GM21423 (cell line): ENCODE measurements around the gene XRCC3.
"Not testable (repeated sequence)": the region's sequence is repeated elsewhere in the genome, so short reads cannot be mapped to it uniquely, and the experiment has no call there.

Source experiments
- ATAC-seq: cut with Tn5 transposase; IDR thresholded peaks from one replicate; pipeline ENCODE4 v1.9.1; 2021; ENCODE audit warnings: mild to moderate bottlenecking, moderate library complexity; ENCODE audit not compliant: unreplicated experiment

The XRCC3 gene

DNA sequence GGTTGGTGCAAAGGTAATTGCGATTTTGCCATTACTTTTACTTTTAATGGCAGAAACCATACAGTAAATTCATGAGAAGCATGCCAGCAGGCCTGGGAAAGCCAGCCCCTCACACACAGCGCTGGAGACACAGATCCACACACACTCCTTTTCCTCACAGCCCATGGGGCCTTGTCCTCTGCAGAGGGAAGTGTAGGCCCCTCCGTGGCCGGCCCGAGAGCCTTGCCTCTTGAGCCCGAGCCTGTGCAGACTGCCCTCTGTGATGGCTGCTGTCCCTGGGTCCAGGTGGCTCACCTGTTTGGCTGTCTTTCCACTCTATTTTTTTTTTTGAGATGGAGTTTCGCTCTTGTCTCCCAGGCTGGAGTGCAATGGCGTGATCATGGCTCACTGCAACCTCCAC is 39.3 kb downstream of the XRCC3 start:
- no peak for ATAC-seq

- ATAC-seq = no peak
Measured at GRCh38 chr14:103671911-103672310, 43.3 kb downstream of the XRCC3 start.

DNA sequence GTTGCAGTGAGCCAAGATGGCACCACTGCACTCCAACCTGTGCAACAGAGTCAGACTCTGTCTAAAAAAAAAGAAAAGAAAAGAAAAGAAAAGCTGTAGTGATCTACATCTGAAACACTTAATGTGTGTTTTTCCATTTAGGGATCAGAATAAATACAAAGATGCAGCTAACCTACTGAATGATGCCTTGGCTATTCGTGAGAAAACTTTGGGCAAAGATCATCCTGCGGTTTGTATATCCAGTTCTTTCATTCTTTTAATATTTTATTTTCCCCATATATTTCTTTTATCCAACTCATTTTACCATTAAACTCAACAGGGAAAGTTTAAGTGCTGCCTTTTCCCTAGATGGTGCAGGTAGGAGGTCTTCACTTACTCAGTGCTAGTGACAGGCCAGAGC is 45.9 kb downstream of the XRCC3 start:
- ATAC-seq = no peak

DNA sequence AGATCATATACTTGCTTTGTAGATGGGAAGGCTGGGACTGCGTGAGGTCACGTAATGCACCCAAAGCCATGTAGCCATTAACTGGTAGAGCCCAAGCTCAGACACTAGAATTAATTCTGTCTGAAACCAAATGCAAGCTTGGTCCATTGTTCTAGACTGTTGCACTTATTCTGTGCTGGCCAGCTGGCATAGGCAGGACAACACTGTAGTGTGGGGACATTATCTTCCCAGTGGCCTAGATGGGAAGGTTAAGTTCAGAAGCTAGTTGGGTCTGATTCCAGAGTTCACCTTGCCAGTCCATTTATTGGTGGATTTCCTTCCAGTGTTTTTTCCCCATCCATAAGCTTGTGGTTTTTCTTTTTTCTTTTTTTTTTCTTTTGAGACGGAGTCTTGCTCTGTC is 47.1 kb downstream of the XRCC3 start:
- no peak for ATAC-seq

GRCh38 chr14:103667671-103668070 is 47.6 kb downstream of the XRCC3 start:
- ATAC-seq = no peak

GRCh38 chr14:103663506-103663905 is 51.7 kb downstream of the XRCC3 start:
- no peak for ATAC-seq

DNA sequence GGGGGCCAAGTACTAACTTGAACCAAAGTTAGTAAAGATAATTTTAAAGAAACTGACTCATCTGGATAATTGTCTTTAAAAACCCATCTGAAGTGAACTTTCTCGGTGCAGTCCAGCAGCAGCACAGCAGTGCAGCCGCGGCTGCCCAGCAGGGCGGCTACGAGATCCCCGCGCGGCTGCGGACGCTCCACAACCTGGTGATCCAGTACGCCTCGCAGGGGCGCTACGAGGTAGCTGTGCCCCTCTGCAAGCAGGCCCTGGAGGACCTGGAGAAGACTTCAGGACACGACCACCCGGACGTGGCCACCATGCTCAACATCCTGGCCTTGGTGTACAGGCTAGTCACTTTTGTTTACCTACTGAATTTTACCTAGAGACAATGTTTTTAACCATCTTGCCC is 52.7 kb downstream of the XRCC3 start:
- no peak for ATAC-seq

- no peak for ATAC-seq
Measured at GRCh38 chr14:103662029-103662428, 53.2 kb downstream of the XRCC3 start.

DNA sequence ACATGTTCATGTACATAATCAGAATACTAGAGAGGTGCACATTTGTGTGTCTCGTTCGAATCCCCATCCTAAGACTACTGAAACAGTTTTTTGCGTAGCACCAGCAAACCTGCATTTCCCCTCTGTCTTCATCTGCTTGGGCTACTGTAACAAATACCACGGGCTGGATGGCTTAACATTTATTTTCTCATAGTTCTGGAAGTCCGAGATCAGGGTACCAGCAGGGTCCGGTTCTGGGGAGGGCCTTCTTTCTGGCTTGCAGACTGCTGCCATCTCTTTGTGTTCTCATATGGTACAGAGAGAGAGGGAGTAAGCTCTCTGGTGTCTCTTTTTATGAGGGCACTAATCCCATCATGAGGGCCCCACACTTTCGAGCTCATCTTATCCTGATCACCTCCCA is 55.6 kb downstream of the XRCC3 start:
- no peak for ATAC-seq

- no peak for ATAC-seq
Measured at GRCh38 chr14:103657471-103657870, 57.8 kb downstream of the XRCC3 start.

- ATAC-seq = no peak
Measured at GRCh38 chr14:103656756-103657133, 58.5 kb downstream of the XRCC3 start.

- ATAC-seq = no peak
Measured at GRCh38 chr14:103656031-103656755, 59.1 kb downstream of the XRCC3 start.

GRCh38 chr14:103654619-103655018 is 60.6 kb downstream of the XRCC3 start:
- ATAC-seq = no peak

DNA sequence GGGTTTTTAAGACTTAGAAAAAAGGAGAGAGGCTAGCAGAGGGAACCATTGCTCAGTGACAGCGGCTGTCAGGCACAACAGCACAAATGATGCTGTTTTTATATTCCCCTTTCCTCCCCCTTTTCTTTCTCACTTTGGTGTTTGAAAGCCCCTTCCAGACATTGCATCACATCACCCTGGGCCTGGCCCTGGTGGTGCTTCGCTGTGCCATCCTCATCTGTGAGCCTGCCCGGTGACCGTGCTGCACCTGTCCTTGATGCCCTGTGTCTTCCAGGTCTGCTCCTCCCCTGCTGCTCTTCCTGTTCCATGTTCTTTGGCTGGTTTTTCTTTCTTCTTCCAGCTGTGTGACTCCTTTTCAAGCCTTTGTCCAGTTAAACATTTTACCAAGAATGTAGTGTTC is 61.4 kb downstream of the XRCC3 start:
- ATAC-seq = no peak

DNA sequence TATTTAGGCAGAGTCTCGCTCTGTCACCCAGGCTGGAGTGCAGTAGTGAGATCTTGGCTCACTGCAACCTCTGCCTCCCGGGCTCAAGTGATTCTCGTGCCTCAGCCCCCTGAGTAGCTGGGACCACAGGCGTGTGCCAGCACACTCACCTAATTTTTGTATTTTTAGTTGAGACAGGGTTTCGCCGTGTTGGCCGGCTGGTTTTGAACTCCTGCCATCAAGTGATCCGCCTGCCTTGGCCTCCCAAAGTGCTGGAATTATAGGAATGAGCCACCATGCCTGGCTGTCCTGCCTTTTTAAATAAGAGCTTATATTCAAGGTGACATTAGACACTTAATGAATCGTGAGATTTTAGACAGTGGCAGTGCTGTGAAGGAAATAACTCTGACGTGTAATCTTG is 61.9 kb downstream of the XRCC3 start:
- not testable (repeated sequence) for ATAC-seq

GRCh38 chr14:103652806-103653205 is 62.4 kb downstream of the XRCC3 start:
- ATAC-seq = no peak

DNA sequence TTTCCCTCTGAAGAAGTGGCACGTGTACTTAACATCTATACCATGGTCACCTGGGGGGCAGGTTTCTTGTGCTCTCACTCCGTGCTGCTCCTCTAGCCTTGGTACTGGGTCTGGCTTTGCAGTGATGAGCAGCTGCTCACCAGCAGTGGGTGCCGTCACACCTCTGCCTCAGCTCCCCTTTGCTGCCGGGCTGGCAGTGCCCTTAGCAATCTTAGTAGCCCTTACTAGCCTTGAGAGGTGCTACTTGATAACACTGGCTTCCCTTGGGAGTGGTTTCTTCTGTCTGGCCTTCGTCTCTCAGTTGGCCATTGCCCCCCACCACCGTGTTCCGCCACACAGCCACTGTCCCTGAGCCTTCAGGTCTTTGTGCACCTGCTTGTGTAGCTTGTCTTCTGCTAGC is 63.7 kb downstream of the XRCC3 start:
- ATAC-seq = no peak

GRCh38 chr14:103650213-103650612 is 65.0 kb downstream of the XRCC3 start:
- no peak for ATAC-seq

DNA sequence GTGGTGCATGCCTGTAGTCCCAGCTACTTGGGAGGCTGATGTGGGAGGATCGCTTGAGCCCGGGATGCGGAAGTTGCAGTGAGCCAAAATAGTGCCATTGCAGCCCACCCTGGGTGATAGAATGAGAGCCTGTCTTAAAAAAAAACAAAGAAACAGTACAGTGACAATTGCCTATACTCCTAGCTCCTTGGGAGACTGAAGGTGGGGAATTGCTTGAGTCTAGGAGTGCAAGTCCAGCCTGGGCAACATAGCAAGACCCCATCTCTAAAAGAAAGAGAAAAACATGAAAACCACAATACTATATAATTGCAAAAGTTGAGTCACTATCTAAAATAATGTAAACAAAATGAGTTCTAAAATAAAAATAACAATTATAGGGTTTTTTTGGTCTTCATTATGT is 66.2 kb downstream of the XRCC3 start:
- ATAC-seq = no peak
